SK-N-SH treated with all-trans-retinoic acid at 6 μM for 48 hours (cell line): ENCODE measurements around the gene APOBEC3H.

Experiments used
- ATAC-seq: fragments of 200-7000 bp; cut with Tn5 transposase; 3 replicates; pipeline ENCODE4 v1.9.1; 2020; ENCODE audit warnings: mild to moderate bottlenecking, moderate library complexity
- ARNTL ChIP-seq: fragments of 450-650 bp; formaldehyde crosslinking; IDR thresholded peaks from 2 replicates; pipeline ENCODE4 v1.5.0; 2020; ENCODE audit warnings: low read depth, mild to moderate bottlenecking, moderate library complexity, borderline replicate concordance
- BACH2 ChIP-seq: fragments of 250-450 bp; sonication (Bioruptor Pico); IDR thresholded peaks from 2 replicates; pipeline ENCODE4 v1.9.0; 2021; ENCODE audit warnings: mild to moderate bottlenecking, borderline replicate concordance
- CREB5 ChIP-seq: fragments of 250-450 bp; sonication (Bioruptor Pico); IDR thresholded peaks from 2 replicates; pipeline ENCODE4 v1.5.1; 2020; ENCODE audit warnings: low read depth, mild to moderate bottlenecking, moderate library complexity
- CSRNP3 ChIP-seq: fragments of 250-450 bp; sonication (Bioruptor Pico); IDR thresholded peaks from 2 replicates; pipeline ENCODE4 v1.5.1; 2021; ENCODE audit warnings: mild to moderate bottlenecking, moderate library complexity
- ESRRG ChIP-seq: fragments of 250-450 bp; sonication (Bioruptor Pico); IDR thresholded peaks from 2 replicates; pipeline ENCODE4 v1.6.1; 2021; ENCODE audit warnings: mild to moderate bottlenecking
- GLIS3 ChIP-seq: fragments of 250-450 bp; sonication (Bioruptor Pico); IDR thresholded peaks from 2 replicates; pipeline ENCODE4 v1.5.0; 2020; ENCODE audit warnings: mild to moderate bottlenecking, moderate library complexity
- OSR1 ChIP-seq: fragments of 250-450 bp; sonication (Bioruptor Pico); IDR thresholded peaks from 2 replicates; pipeline ENCODE4 v1.8.0; 2022; ENCODE audit warnings: moderate library complexity, mild to moderate bottlenecking, inconsistent platforms
- PATZ1 ChIP-seq: fragments of 250-450 bp; sonication (Bioruptor Pico); IDR thresholded peaks from 2 replicates; pipeline ENCODE4 v1.8.0; 2020; ENCODE audit warnings: mild to moderate bottlenecking, moderate library complexity, borderline replicate concordance
- POU6F1 ChIP-seq: fragments of 250-450 bp; sonication (Bioruptor Pico); IDR thresholded peaks from 2 replicates; pipeline ENCODE4 v1.8.0; 2021; ENCODE audit warnings: low read depth, mild to moderate bottlenecking, moderate library complexity, borderline replicate concordance
- PPARA ChIP-seq: fragments of 250-450 bp; sonication (Bioruptor Pico); IDR thresholded peaks from 2 replicates; pipeline ENCODE4 v1.5.0; 2020; ENCODE audit warnings: mild to moderate bottlenecking, borderline replicate concordance
- RARB ChIP-seq: fragments of 250-450 bp; sonication (Bioruptor Pico); IDR thresholded peaks from 2 replicates; pipeline ENCODE4 v1.8.0; 2021; ENCODE audit warnings: mild to moderate bottlenecking, moderate library complexity
- SNAI2 ChIP-seq: fragments of 250-450 bp; sonication (Bioruptor Pico); IDR thresholded peaks from 2 replicates; pipeline ENCODE4 v1.5.0; 2020; ENCODE audit warnings: mild to moderate bottlenecking, moderate library complexity
- TCF4 ChIP-seq: fragments of 250-450 bp; sonication (Bioruptor Pico); IDR thresholded peaks from 2 replicates; pipeline ENCODE4 v1.8.0; 2021; ENCODE audit warnings: mild to moderate bottlenecking, moderate library complexity, borderline replicate concordance
- TOX ChIP-seq: fragments of 250-450 bp; sonication (Bioruptor Pico); IDR thresholded peaks from 2 replicates; pipeline ENCODE4 v1.8.0; 2021; ENCODE audit warnings: mild to moderate bottlenecking, moderate library complexity, borderline replicate concordance
- TSHZ2 ChIP-seq: fragments of 250-450 bp; sonication (Bioruptor Pico); IDR thresholded peaks from 2 replicates; pipeline ENCODE4 v1.5.0; 2020; ENCODE audit warnings: mild to moderate bottlenecking, moderate library complexity
- ZC3H10 ChIP-seq: fragments of 250-450 bp; sonication (Bioruptor Pico); IDR thresholded peaks from 2 replicates; pipeline ENCODE4 v1.5.1; 2021; ENCODE audit warnings: mild to moderate bottlenecking, moderate library complexity
- ZFP3 ChIP-seq: fragments of 250-450 bp; sonication (Bioruptor Pico); IDR thresholded peaks from 2 replicates; pipeline ENCODE4 v1.5.0; 2020; ENCODE audit warnings: mild to moderate bottlenecking, moderate library complexity
- ZFP30 ChIP-seq: fragments of 450-650 bp; formaldehyde crosslinking; IDR thresholded peaks from 2 replicates; pipeline ENCODE4 v1.5.0; 2022; ENCODE audit warnings: mild to moderate bottlenecking, moderate library complexity
- ZNF565 ChIP-seq: fragments of 450-650 bp; formaldehyde crosslinking; conservative IDR thresholded peaks from 2 replicates; pipeline ENCODE4 v1.5.0; 2020; ENCODE audit warnings: low read depth, mild to moderate bottlenecking, moderate library complexity
- ZNF70 ChIP-seq: fragments of 450-650 bp; formaldehyde crosslinking; IDR thresholded peaks from 2 replicates; pipeline ENCODE4 v1.5.0; 2020; ENCODE audit warnings: mild to moderate bottlenecking, moderate library complexity
- ZNF8 ChIP-seq: fragments of 450-650 bp; formaldehyde crosslinking; IDR thresholded peaks from 2 replicates; pipeline ENCODE4 v1.5.0; 2020; ENCODE audit warnings: mild to moderate bottlenecking, moderate library complexity

Gene APOBEC3H

GRCh38 chr22:39083212-39084165, 13.6 kb upstream of the APOBEC3H start:
- no peak for ATAC-seq
- TF ChIP-seq ZFP3 (CRISPR knock-in tag) (no peak), TCF4 (CRISPR knock-in tag) (no peak), ZNF565 (CRISPR knock-in tag) (no peak), ZC3H10 (CRISPR knock-in tag) (no peak), SNAI2 (no peak), ZFP30 (CRISPR knock-in tag) (no peak), OSR1 (CRISPR knock-in tag) (no peak)

GRCh38 chr22:39084666-39085065, 12.4 kb upstream of the APOBEC3H start:
- no peak for ATAC-seq

GRCh38 chr22:39087098-39087497, 9.9 kb upstream of the APOBEC3H start:
- no peak for TF ChIP-seq ZFP30 (CRISPR knock-in tag)
- no peak for TF ChIP-seq TSHZ2
- TF ChIP-seq GLIS3: no peak
- no peak for TF ChIP-seq CSRNP3 (CRISPR knock-in tag)
- TF ChIP-seq ZNF70 (CRISPR knock-in tag): no peak
- TF ChIP-seq CREB5 (CRISPR knock-in tag): no peak
- no peak for TF ChIP-seq SNAI2
- no peak for TF ChIP-seq PATZ1
- TF ChIP-seq TCF4 (CRISPR knock-in tag): no peak
- no peak for TF ChIP-seq ZC3H10 (CRISPR knock-in tag)
- no peak for TF ChIP-seq PPARA
- no peak for TF ChIP-seq BACH2 (CRISPR knock-in tag)
- TF ChIP-seq POU6F1: no peak
- no peak for TF ChIP-seq ESRRG (CRISPR knock-in tag)
- no peak for TF ChIP-seq ZNF565 (CRISPR knock-in tag)
- TF ChIP-seq TOX (CRISPR knock-in tag): no peak
- no peak for TF ChIP-seq ZFP3 (CRISPR knock-in tag)
- TF ChIP-seq ARNTL (CRISPR knock-in tag): no peak
- no peak for TF ChIP-seq ZNF8 (CRISPR knock-in tag)
- TF ChIP-seq RARB (CRISPR knock-in tag): no peak
- no peak for ATAC-seq

More at GRCh38 chr22:39084666-39085065, 12.4 kb upstream of the APOBEC3H start:
- TF ChIP-seq ARNTL (CRISPR knock-in tag): no peak
- TF ChIP-seq, all 23 proteins: peak for 0
